Colonic mucosa (tissue), 4 donors: Measurements from ENCODE around the gene MT3. TPM values are rescaled to one million over a fixed set of nuclear protein-coding genes. Genes with fewer than 3 reads are reported as not detected.
A peak's percentile ranks its signal among the peaks of the same experiment; 100 is the strongest.
"Not testable (repeated sequence)": the region's sequence is repeated elsewhere in the genome, so short reads cannot be mapped to it uniquely, and the experiment has no call there.

Experiments
- DNase-seq: peaks from one replicate; pipeline ENCODE4 v3.0.0-alpha.2; 2020
- H3K27ac ChIP-seq: fragments of 200-600 bp; one replicate; pipeline ENCODE4 v1.8.0; 2021
- H3K27me3 ChIP-seq: fragments of 200-600 bp; one replicate; pipeline ENCODE4 v1.8.0; 2021
- H3K36me3 ChIP-seq: fragments of 200-600 bp; one replicate; pipeline ENCODE4 v1.8.0; 2021
- H3K4me1 ChIP-seq: fragments of 200-600 bp; one replicate; pipeline ENCODE4 v1.8.0; 2021; ENCODE audit warnings: mild to moderate bottlenecking
- H3K4me3 ChIP-seq: fragments of 200-600 bp; one replicate; pipeline ENCODE4 v1.8.0; 2021
- H3K9ac ChIP-seq, 2 donors: one replicate each; pipeline ENCODE4 v1.7.0; 2013; ENCODE audit warnings: control low read depth in 2 of 2, low read depth in 2 of 2, low read length in 2 of 2
- H3K9me3 ChIP-seq: fragments of 200-600 bp; one replicate; pipeline ENCODE4 v1.8.0; 2021
- intact Hi-C: fragments of 100-400 bp; cut with DNase I; formaldehyde crosslinking; loops from one replicate; pipeline ENCODE4 v1.14.1; 2022
- total RNA-seq, 2 donors: library from RNA; stranded (reverse); fragmentation: NEBNext Ultra II Directional in 1 of 2; extraction: Animal tissue kit (Norgen Biotek cat#: 25700) in 1 of 2; gene quantifications; one replicate each; pipeline ENCODE4 v1.2.1, GENCODE V29; 2021
- TF ChIP-seq, protein P1 (sequence below): fragments of 200-600 bp; IDR thresholded peaks from one replicate; pipeline ENCODE4 v1.8.0; 2022; ENCODE audit warnings: antibody characterized with exemption, mild to moderate bottlenecking
- donor health status: healthy.
- donor health status: DM: no; HTN: no; CAD: no.
- donor health status: DM: no; HTN: no; CAD: no.

Gene MT3
- total RNA-seq, 2 donors from 2014 or later: 3.6 to 4.0 TPM

DNA sequence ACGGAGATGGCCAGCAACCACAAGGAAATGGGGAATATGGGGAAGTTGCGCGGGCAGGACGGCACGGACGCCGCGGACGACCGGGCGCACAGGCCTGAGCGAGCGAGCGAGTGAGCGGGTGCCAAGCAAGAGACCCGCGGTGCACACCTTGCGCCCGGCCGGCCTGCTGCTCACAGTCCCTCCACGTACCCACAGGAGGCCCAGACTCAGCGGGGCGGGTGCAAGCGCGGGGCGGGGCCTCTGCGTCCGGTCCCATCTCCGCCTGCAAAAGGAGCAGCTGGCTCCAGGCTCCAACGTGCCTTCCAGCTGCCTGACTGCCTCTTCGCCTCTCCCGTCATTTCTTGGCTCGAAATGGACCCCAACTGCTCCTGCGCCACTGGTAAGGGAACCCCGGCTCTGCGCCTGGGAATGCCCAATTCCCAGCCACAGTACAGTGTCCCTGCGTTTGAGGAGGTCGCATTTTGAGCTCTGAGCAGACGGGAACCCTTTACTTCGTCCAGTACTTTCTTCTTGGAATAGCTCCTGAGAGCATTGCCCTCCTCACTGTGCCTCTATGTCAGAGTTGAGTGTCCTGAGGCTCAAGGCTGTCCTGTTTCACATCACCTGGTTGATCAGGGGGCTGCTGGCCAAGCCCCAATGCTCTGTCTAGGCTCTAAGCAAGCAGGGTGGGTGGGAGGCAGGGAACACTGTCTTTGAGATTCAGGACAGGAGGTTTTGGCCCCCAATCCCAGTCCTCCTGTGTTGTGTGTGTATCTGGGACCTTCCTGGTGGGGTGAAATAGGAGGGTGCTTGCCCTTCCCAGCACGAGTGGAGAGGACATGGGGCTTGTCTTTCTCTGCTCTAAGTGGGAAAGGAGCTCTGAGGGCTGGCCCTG, 28.1 kb downstream of the MT3 start:
- no peaks in the 10 kb centered on the region for H3K9me3 ChIP-seq
- no peaks in the 10 kb centered on the region for H3K36me3 ChIP-seq
- H3K4me1 ChIP-seq: peaks cover 7% of the 10 kb centered on the region
- peak; percentile 85 for DNase-seq
- H3K4me3 ChIP-seq: peak overlapping the region; percentile 30
- intact Hi-C loops: no loop called here
- H3K27me3 ChIP-seq: no peaks in the 10 kb centered on the region
- no peak overlapping the region for H3K27ac ChIP-seq
- TF ChIP-seq, protein P1, sequence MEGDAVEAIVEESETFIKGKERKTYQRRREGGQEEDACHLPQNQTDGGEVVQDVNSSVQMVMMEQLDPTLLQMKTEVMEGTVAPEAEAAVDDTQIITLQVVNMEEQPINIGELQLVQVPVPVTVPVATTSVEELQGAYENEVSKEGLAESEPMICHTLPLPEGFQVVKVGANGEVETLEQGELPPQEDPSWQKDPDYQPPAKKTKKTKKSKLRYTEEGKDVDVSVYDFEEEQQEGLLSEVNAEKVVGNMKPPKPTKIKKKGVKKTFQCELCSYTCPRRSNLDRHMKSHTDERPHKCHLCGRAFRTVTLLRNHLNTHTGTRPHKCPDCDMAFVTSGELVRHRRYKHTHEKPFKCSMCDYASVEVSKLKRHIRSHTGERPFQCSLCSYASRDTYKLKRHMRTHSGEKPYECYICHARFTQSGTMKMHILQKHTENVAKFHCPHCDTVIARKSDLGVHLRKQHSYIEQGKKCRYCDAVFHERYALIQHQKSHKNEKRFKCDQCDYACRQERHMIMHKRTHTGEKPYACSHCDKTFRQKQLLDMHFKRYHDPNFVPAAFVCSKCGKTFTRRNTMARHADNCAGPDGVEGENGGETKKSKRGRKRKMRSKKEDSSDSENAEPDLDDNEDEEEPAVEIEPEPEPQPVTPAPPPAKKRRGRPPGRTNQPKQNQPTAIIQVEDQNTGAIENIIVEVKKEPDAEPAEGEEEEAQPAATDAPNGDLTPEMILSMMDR: no peak
- peak overlapping the region; percentile 68 to 74 for H3K9ac ChIP-seq

DNA sequence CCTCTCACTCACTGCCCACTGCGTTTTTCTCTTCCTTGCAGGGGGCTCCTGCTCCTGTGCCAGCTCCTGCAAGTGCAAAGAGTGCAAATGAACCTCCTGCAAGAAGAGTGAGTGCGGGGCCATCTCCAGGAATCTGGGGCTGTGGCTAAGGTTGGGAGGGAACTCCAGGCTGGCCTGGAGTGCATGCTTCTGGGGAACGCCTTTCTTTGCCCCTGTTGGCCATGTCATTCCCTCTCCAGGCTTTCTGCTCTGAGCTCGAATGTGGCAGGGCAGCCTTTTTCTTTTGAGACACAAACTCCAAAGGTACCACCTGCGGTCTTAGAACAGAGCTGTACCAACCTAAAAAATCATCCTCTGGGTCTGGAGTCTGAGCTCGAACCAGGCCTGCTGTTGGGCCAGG, 28.8 kb downstream of the MT3 start:
- Histone ChIP-seq H3K9me3 (no peaks in the 10 kb centered on the region), H3K27me3 (no peaks in the 10 kb centered on the region), H3K4me3 (no peak overlapping the region), H3K27ac (no peak overlapping the region), H3K36me3 (no peaks in the 10 kb centered on the region), H3K4me1 (peaks cover 7% of the 10 kb centered on the region), H3K9ac (no peak overlapping the region)
- TF ChIP-seq, protein P1: no peak
- intact Hi-C loops: no loop called here
- no peak for DNase-seq

DNA sequence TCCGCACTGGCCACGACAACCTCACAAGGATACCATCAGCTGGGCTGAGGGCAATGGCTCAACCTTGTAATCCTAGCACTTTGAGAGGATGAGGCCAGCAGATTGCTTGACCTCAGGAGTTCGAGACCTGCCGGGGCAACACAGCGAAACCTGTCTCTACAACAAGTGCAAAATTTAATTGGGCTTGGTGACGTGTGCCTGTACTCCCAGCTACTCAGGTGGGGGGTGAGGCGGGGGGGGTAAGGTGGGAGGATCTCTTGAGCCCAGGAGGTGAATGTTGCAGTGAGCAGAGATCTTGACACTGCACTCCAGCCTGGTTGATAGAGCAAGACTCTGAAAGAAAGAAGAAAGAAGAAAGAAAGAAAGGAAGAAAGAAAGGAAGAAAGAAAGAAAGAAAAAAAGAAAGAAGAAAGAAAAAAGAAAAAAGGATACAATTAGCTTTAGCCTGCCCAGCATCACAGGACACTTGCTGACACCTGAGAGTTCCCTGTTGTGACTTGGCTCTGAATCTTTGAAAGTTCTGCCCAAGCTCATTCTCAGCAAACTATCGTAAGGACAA, 31.1 kb downstream of the MT3 start:
- TF ChIP-seq, protein P1: no peak
- no peak for DNase-seq
- intact Hi-C loops: no loop called here

DNA sequence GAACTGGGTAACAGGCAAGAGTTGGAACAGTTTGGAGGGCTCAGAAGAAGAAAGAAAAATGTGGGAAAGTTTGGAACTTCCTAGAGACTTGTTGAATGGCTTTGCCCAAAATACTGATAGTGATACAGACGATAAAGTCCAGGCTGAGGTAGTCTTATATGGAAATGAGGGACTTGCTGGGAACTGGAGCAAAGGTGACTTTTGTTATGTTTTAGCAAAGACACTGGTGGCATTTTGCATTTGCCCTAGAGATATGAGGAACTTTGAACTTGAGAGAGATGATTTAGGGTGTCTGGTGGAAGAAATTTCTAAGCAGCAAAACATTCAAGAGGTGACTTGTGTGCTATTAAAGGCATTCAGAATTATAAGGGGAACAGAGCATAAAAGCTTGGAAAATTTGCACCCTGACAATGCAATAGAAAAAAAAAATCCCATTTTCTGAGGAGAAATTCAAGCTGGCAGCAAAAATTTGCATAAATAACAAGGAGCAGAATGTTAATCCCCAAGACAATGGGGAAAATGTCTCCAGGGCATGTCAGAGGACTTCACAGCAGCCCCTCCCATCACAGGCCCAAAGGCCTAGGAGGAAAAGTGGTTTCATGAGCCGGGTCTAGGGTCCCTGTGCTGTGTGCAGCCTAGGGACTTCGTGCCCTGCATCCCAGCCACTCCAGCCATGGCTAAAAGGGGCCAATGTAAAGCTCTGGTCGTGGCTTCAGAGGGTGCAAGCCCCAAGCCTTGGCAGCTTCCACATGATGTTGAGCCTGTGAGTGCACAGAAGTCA, 32.5 kb downstream of the MT3 start:
- H3K4me3 ChIP-seq, H3K27me3 ChIP-seq, H3K4me1 ChIP-seq, H3K36me3 ChIP-seq, H3K9me3 ChIP-seq, DNase-seq, H3K9ac ChIP-seq, H3K27ac ChIP-seq, intact Hi-C loops: not testable (repeated sequence)

More for the DNA sequence above, 31.1 kb downstream of the MT3 start:
- Histone ChIP-seq H3K4me1 (peaks cover 9% of the 10 kb centered on the region), H3K36me3 (no peaks in the 10 kb centered on the region), H3K9me3 (no peaks in the 10 kb centered on the region), H3K27me3 (no peaks in the 10 kb centered on the region), H3K4me3 (no peak overlapping the region), H3K27ac (no peak overlapping the region), H3K9ac (no peak overlapping the region)

DNA sequence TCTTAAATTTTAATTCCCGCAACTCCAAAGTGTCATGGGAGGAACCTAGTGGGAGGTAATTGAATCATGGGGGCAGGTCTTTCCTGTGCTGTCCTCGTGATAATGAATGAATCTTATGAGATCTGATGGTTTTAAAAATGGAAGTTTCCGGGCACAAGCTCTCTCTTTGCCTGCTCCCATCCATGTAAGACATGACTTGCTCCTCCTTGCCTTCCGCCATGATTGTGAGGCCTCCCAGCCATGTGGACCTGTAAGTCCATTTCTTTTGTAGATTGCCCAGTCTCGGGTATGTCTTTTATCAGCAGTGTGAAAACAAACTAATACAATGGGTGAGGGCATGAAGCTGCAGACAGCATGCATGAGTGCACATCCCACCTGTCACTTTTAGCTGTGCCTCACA, 33.9 kb downstream of the MT3 start:
- H3K27me3 ChIP-seq, H3K4me1 ChIP-seq, H3K36me3 ChIP-seq, H3K9ac ChIP-seq, H3K4me3 ChIP-seq, DNase-seq, H3K9me3 ChIP-seq, intact Hi-C loops, H3K27ac ChIP-seq: not testable (repeated sequence)

DNA sequence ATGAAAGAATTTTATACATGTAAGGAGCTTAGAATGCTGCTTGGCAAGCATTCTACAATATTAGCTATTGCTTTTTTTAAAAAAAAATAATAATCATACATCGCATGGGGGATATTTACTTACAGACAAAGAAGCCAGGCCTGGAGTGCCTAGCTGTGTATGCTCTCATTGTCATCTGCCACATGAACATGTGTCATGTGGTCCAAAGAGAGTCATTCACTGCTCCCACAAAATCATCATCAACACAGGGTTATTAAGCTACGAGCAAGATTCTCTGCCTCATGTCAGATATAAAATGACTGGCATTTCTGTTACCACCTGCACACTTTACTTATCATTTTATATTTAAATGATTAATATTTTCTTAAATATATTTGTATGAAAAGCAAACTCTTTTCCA, 34.3 kb downstream of the MT3 start:
- Histone ChIP-seq H3K9me3 (no peaks in the 10 kb centered on the region), H3K27me3 (no peaks in the 10 kb centered on the region), H3K9ac (no peak overlapping the region), H3K4me3 (no peak overlapping the region), H3K27ac (no peak overlapping the region), H3K36me3 (no peaks in the 10 kb centered on the region), H3K4me1 (peaks cover 3% of the 10 kb centered on the region)
- DNase-seq: no peak
- TF ChIP-seq, protein P1: no peak
- intact Hi-C loops: no loop called here
